ENCODE measurements around the gene ABHD12.
"Not testable (repeated sequence)": the region's sequence is repeated elsewhere in the genome, so short reads cannot be mapped to it uniquely, and the experiment has no call there.

Gene ABHD12

DNA sequence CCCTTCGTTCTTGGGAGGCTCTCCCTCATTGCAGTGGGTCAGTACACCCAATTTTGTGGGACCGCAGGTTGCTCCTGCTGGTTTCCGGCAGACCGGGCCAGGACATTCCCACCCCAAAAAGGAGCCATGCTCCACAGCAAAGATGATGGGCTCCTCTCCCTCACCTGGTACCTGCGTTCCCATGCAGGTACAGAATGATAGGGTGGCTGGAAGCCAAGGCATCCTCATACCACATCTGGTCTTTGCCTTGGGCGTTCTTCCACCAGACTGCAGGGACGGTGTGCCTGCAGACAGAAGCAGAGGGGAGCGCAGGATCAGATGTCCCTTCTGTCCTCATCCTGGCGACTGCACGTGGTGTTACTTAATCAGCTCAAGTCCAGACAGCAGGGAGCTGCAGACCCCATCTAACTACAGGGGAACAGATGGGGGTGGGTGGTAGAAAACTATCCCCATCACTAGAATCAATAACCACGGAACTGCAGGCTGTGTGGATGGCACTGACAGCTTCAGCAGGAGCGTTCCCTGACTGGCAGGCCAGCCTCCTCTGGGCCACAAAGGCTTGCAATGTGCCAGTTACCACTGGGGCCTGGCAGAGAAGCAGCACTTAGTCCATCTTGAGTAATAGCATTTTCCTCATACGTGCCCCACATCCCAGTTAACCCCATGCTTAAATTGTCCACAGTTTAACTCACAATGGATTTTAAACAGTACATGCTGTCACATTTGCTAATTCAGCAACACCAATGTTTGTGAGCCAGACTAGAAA lies 70.4 kb downstream of the ABHD12 start:
- DNase-seq: no peak

DNA sequence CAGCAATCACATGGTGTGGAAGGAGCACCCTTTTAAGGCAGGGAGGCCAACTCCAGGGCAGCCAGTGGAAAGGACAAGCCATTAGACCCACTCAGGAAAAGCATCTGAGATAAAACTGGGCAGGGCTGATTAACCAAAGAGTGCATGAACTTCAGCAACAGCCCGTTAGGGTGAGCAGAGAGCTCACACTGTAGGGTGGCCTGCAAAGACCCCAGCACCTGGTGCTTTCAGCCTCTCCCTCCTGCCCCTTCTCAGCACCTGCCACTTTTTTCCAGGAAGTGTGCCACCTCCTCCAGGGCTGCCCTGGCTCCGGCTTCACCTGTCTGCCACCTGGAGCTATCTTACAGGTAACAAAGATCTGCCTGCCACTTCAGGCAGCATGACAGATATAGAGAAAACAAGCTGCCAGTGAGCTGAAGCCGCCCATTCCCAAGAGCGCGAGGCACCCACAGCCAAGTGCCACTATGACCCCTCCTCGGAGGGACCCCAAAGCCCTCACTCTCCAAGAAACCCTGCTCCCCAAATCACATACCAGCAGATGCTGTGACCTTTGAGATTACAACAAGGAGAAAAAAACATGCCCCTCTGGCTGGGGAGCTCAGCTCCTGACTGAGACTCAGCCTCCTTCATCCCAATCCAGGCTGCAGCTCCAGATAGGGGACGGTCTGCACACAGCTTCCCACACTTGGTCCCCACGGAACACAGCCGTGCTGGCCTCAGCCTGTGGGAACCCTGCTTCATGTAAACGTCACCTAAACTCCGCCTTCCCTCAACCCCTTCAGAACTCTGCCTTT lies 71.2 kb downstream of the ABHD12 start:
- no peak for DNase-seq

DNA sequence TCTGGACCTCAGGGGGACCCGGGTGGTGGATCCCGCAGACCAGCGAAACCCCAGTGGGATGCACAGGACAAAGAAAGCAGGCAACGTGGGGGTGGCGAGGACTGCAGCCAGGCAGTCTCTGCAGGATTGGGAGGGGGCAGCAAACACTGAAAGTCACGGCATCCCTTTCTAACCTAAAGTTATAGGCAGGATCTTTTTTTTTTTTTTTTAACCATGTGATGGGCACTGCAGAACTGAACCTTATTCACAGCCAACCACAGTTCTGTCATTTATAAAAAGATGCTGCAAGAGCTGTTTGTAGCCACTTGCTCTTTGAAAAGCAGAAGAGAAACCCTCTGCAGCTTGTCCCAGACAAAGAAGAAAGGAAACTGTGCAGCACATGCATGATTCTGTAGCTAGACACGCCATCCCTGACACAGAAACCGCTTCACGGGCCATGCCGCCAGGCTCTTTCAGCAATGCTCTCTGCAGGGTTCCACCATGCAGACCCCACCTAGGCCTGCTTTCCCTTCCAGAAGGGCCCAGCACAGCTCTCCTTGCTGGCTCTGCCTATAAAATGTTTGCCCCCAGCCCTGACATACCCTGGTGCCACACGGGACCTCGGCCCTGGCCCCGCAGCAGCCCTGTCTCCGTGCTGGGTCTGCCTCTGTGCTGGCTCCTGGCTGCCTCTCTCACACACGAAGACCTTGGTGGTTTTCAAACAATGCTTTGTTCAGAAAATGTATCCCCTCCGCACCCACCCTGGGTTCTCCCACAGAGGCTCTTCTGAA lies 72.0 kb downstream of the ABHD12 start:
- no peak for DNase-seq

DNA sequence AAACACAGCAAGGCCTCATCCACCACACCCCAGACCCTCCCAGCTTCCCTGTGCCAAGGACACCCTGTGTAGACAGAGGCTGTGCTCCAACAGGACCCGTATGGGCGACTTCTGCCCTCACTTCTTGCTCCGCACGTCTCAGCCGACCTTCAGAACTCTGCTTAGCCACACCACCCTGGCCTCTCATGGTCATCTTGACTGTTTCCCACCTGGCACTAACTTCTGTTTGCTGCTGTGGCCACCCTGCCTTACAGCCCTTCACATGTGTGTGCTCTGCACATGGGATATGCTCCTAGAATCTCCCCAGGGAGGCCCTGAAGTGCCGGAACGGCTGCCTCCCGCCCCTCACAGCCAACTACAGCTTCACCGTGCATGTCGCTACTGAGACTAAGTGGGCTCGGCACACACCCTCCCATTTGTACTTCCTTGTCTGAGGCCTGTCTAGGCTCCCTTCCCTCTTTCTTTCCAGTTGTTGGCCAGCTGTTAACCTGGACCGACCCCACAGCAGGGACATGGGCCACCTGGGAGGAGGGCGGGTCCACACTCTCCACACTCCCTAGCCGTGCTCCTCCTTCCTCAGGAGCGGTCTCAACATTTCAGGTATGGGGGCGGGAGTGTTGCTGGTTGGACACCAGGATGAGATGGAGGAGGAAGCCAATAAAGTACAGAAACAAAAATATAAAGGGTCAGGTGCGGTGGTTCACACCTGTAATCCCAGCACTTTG lies 73.1 kb downstream of the ABHD12 start:
- no peak for DNase-seq

DNA sequence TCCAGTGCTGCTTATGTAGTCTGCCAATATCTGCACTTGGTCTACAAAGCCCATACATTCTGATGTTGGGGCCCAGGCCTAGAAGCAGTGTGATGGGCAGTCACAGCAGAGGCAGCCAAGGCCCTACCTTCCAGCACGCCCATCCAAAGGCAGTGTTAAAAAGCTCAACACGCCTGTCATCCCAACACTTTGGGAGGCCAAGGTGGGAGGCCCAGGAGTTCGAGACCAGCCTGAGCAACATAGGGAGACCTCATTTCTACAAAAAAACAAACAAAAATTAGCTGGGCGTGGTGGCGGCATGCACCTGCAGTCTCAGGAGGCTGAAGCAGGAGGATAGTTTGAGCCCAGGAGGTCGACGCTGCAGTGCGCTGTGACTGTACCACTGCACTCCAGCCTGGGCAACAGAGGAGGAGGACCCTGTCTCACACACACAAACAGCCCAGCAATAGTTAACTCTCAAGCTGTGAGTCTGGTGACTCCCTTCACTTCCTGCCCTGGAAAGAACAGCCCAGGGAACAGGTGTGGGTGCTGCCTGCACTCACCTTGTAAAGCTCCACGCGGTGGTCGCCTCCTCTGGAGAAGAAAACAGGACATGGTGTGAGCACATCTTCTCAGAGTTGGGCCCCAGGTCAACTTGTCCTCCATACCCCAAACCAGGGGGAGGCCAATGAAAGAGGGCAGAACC lies 74.0 kb downstream of the ABHD12 start:
- no peak for DNase-seq

DNA sequence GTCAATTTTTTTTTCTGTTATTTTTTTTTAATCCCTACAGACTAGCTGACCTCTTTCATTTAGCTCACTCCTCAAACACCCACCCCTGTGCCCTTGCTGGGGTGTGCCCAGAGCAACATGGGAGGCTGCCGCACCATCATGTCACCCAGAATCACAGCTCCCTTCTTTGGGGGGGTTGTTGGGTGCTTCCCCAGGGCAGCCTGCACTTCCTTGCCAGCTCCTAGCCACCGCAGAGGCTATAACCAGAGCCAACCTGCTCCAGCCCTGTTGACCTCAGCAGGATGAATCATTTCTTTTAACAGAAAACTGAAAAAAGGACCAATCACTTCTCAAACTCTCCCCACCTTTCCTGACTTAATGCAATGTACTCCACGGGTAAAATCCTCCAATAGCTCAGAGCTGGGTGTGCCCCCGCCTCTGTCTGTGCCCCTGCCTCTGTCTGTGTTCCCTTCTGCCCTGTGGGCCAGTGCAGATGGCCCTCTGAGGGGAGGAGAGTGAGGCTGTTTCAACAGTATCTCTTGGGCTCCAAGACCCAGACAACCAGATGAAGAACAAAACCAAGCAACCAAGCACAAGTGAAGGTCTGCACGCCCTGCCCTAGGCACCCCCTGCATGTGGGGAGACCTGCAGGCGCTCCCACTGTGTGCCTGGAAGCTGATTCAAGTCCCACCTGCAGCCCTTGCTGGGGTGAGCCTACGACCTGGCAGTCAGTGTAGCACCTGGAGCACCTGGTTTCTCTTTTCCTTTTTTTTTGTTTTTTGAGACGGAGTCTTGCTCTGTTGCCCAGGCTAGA lies 75.0 kb downstream of the ABHD12 start:
- DNase-seq: no peak

DNA sequence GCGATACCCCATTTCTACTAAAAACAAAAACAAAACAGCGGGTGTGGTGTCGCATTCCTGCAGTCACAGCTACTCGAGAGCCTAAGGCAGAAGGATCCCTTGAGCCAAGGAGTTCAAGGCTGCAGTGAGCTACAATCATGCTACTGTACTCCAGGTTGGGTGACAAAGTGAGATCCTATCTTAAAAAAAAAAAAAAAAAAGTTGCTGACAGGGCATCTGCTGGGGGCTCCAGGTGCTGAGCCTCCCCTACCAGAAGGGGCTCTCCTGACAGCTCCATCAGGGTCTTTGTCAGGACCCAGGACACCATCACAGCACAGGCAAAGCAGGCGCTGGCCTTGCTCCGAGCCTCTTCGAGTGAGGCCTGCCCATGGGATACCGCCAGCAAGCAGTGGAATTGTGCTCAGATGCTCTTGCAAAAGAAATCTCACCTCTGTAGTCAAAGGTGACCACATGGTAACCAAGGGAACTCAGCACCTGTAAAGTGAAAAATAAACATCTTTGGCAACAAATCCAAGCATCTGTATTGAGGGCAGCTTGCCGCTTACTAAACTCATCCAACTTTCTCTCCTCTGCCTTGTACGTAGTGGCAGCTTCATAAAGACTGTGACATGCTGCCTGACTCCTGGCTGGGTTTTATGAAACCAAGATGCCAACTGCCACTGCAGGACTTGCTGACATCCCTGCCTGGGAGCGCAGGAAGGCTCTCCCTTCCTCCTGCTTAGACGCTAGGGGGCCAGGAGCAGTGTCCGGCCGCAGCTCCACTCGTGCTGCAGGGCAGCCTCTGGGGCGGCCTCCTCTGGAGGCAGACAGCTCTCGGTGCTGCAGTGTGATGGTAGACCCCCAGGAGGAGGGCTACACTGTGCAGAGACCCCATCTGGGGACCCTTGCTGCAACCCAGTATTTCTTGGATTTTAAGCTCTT lies 75.9 kb downstream of the ABHD12 start:
- no peak for DNase-seq

DNA sequence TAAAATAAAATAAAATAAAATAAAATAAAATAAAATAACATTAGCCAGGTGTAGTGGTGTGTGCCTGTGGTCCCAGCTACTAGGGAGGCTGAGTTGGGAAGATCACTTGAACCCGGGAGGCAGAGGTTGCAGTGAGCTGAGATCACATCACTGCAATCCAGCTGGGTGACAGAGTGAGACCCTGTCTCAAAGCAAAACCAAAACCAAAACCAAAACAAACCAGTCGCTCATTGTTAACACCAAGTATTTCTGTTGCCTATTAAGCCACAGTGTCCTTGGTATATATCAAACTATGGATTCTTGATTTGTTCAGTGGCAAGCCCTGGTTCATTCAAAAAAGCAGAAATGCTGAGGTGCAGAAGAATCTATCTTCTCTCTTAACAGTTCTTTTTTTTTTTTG lies 77.0 kb downstream of the ABHD12 start:
- DNase-seq: no peak

DNA sequence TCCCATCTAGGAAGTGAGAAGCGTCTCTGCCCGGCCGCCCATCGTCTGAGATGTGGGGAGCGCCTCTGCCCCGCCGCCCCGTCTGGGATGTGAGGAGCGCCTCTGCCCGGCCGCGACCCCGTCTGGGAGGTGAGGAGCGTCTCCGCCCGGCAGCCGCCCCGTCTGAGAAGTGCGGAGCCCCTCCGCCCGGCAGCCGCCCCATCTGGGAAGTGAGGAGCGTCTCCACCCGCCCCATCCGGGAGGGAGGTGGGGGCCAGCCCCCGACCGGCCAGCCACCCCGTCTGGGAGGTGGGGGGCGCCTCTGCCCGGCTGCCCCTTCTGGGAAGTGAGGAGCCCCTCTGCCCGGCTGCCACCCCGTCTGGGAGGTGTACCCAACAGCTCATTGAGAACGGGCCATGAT lies 77.9 kb downstream of the ABHD12 start:
- DNase-seq: not testable (repeated sequence)

DNA sequence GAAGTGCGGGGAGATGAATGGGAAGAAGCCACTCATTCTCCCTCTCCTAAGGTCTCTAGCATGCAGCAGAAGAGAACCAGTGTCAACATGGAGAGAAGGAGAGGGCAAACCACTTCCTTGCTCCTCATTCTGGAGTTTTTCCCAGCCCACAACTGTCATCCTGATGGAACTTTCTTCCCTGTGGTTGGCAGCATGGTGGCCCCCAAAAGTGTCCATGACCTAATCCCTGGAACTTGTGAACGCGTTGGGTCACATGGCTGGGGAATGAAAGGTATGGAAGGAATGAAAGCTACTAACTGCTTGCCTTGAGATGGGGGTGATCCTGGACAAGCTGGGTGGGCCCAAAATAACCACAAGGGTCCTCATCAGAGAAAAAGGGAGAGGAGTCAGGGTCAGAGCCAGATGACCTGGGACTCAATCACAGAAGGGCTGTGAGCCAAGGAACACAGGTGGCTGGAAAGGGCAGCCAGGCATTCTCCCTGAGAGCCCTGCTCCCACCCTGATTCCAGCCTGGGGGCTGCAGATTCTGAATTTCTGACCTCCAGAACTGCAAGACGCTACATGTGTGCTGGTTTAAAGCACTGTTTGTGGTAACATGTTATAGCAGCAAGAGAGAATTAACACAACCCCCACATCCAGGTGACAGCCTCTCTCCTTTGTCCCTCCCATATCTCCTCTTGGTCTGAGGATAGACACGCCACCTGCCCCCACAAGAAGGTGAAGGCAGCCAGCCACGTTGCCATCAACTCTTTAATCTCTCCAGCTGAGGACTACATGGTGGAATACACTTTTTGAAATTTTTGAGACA lies 79.5 kb downstream of the ABHD12 start:
- no peak for DNase-seq

DNA sequence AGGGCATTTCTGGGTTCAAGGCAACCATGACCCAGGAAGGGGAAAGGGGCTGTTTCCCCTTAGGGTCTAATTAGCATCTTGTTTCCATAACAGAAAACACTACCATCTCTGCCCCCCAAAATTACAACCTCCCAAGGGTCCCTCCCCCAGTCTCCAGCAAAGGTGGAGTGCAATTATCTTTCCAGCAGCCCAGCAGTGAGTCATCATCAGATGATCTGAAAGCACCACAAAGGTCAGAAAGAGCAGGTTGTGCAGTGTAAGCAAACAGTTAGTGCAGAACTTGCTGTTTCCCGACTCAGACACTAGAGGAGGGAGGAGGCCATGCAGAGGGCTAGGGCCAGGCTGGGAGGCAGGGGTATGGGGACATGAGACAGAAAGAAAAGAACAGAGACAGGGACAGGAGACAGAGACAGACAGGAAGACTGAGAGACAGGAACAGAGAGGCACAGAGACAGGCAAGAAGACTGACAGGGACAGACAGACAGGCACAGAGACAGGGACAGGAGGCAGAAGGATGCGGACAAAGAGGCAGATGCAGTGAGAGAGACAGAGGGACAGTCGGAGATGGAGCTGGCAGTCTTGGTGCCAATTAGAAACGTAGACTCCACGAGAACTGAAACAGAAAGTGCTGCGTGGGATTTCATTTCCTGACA lies 80.2 kb downstream of the ABHD12 start:
- no peak for DNase-seq

DNA sequence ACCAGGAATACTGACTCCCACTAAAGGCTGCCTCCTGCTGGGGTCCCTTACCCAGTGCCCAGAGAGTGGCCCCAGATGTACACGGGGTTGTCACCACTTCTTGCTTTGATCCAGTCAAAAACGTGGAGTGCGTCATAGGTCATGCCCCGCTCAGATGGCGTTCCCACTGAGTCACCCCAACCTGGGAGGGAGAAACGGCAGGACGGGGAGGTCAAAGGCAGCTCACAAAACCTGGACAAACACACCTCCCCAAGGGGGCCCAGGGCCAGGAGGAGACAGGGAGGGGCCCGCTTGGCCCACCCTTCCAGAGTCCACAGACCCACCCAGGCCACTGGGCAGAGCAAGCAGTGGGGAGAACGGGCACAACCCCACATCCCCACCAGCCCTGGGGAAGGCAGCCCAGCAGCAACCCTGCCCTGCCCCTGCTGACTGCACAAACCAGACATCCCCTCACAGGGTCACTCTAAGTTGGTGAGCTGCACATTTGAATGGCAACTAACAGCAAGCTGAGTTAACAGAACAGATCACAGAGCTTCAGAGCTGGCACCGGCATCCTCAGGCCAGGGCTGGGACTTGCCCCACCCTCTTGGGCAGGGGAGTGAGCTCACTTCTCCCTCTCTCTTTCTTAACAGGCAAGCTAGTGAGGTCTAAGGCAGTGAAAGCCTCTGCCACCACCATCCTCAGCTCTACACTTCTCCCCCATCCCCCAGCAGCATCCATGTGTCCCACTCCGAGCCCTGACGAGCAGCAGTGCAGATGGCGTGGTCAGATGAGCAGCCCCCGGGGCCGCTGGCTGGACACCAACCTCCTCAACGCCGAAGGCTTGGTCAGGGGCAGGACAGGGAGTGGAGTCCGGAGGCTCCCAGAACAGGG lies 81.0 kb downstream of the ABHD12 start:
- DNase-seq: no peak

DNA sequence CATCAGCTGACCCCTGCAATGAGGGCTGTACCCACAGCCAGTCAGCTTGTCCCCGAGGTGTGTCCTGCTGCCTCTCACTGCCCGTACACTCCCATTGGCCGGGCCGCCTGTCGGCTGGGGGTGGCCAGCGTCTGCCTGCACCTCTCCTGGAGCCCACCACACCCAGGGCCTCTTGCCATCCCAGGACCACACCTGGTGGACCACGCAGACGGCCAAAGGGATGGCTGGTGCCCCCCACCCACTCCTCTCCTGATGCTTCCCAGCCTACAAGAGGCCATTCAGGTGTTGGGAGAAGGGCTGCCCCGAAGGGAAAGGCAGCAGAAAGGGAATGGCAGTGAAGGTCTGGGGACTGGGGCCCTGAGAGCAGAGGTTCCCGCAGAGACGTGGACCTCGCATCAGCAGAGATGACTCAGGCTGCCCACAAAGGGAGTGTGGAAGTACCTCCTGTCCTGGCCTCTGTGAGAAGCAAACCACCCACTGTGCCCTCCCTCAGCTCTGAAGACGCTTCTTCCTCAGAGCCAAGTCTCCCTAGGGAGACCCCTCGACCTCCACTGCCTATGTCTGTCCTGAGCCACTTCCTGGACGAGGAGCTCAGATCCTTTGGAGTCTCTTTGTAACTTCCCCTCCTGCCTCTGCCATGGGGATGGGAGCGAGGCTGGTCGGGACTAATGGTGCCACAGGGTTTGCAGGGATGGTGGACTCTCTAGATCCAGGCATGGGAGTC lies 81.8 kb downstream of the ABHD12 start:
- DNase-seq: no peak

DNA sequence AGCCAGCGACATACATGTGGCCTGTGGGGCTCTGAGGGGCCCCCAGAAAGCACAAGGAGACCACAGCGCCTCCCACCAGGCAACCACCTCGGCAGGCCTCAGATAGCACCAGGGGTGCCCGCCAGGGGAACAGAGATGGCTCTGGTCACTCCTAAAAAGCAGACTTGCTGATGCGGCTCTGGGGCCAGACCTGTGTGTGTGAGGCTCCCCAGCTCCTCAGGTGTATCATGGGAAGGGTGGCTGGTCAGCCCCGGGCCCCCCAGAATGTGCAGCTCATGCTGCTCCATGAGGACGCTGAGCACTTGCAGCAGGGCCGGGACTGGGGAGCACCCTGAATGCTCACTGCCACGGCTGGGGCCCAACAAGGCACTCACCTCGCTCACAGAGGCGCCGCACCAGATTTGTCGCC lies 82.5 kb downstream of the ABHD12 start:
- DNase-seq: no peak

DNA sequence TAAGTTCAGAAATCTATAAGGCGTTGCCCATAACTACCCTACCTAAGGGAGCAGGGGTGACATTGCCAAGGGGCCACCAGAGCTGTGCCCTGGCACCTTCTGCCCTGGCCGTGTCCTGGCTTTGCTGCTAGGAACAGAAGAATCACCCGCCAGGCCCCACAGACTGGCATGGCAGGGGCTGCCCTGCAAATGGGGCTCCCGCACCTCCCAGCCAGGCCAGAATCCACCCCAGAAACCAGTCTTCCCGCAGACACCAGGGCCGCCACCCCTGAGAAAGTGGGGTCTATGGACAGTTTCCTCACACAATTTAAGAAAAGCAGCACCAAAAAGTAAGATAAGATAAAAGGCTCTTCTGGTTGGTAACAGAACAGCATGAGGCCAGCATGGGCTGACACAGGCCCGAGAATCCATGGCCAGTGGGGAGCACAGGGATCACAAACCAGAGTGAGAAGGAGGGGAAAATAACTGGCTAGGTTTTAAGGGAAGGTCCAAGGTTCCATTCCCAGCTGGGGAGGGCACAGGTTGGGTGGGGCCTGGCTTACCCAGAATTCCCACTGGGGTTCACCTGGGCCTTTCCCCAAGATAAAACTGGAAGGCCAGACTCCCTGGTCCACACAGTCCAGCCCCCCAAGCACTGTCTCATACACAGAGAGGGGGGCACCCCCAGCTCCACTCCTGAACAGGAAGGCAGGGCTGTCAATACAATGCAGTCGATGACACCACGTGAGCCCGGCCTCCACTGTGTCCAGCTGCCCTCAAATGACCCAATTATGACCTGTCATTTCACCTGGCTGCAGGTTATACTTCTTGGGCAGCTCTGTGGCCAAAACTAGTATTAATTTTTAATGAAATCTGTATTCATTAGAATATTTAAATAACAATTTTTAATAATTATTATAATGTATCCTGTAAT lies 83.4 kb downstream of the ABHD12 start:
- DNase-seq: no peak

DNA sequence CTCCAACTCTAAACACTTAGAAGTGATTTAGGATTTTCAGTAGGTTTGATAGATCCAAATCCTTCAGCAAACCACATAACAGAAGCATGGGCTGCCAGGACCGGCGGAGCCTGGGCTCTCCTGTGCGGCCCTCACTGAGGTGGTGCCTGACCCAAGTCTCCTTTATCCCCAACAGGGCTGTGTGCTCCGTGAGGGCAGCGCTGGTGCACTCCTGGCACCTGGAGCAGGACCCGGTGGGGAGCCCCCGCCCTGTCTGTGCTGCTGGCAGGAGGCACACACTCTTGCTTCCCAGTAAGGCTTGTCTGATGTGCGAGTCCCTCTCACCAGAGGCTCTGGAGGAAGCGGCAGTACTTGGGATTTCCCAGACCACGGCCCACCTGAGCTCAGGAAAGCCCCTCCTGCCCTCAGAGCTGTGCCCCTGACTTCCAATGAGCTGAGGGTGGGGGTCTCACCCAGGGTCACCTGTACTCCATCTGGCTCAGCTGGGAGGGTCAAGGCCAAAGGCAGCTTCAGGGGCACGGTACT lies 86.5 kb downstream of the ABHD12 start:
- no peak for DNase-seq

Data from GF-D8 (cell line).